Stomach (tissue), 9 donors: Measurements from ENCODE around the gene CERS3. TPM values are rescaled to one million over a fixed set of nuclear protein-coding genes. Genes with fewer than 3 reads are reported as not detected.

ENCODE experiments used
- DNase-seq, 2 donors: peaks; one replicate each; pipeline versions ENCODE4 v3.0.0 to v3.0.0-alpha.2; 2013 to 2019
- H3K27ac ChIP-seq, 5 donors: fragments of 200-600 bp in 4 of 5; sonication (generic) in 4 of 5; one replicate each; pipeline ENCODE4 v1.5.1; 2013 to 2019; ENCODE audit warnings: mild to moderate bottlenecking in 1 of 5, moderate library complexity in 1 of 5
- H3K27me3 ChIP-seq, 3 donors: fragments of 200-600 bp; sonication (generic); one replicate each; pipeline ENCODE4 v1.5.1; 2017 to 2019; ENCODE audit warnings: mixed run types in 1 of 3
- H3K36me3 ChIP-seq, 4 donors: fragments of 200-600 bp; sonication (generic); 1 replicate in 3 of 4; 2 replicates in 1 of 4; pipeline ENCODE4 v1.5.1; 2016 to 2019
- H3K4me1 ChIP-seq, 4 donors: fragments of 200-600 bp; sonication (generic); one replicate each; pipeline ENCODE4 v1.5.1; 2016 to 2019
- H3K4me3 ChIP-seq, 4 donors: fragments of 200-600 bp; sonication (generic) in 3 of 4; one replicate each; pipeline ENCODE4 v1.5.1; 2016 to 2019; ENCODE audit warnings: mild to moderate bottlenecking in 1 of 4
- H3K9me3 ChIP-seq, 4 donors: fragments of 200-600 bp; sonication (generic); one replicate each; pipeline ENCODE4 v1.5.1; 2016 to 2019
- EP300 ChIP-seq: sonication (generic); formaldehyde crosslinking; IDR thresholded peaks from one replicate; pipeline ENCODE4 v1.6.1; 2017; ENCODE audit warnings: antibody characterized with exemption
- POLR2A ChIP-seq, 4 donors: fragments of 450-650 bp; IDR thresholded peaks; one replicate each; pipeline ENCODE4 v1.6.1; 2016; ENCODE audit warnings: antibody characterized with exemption in 4 of 4, control low read depth in 2 of 4, mild to moderate bottlenecking in 1 of 4, moderate library complexity in 1 of 4
- POLR2AphosphoS5 ChIP-seq, 3 donors: sonication (generic); formaldehyde crosslinking; IDR thresholded peaks; one replicate each; pipeline ENCODE4 v1.6.1; 2016; ENCODE audit warnings: antibody characterized with exemption in 3 of 3
- WGBS, 5 donors: extraction: QIAGEN DNeasy Blood & Tissue Kit in 3 of 5; methylation state at CpG; one replicate each; pipeline versions ENCODE4 v1.1.5 to v1.1.7; 2013 to 2018; 5-methylcytosine and 5-hydroxymethylcytosine counted together
- intact Hi-C: fragments of 100-400 bp; cut with DNase I; formaldehyde crosslinking; loops from one replicate; pipeline ENCODE4 v1.15.1; 2023; ENCODE audit warnings: low total_unique reads
- polyA plus RNA-seq, 3 donors: library from polyadenylated mRNA; stranded (reverse); fragments of 200-250 nt; gene quantifications; one replicate each; pipeline ENCODE4 v1.2.3, GENCODE V29; 2013
- total RNA-seq, 5 donors: library from RNA; depleted of rRNA; stranded (reverse); fragments of >200 nt; gene quantifications; one replicate each; pipeline versions ENCODE4 v1.1.0 to v1.2.3, GENCODE V29; 2014 to 2016
- TF ChIP-seq, protein P1 (sequence below), 7 experiments: fragments of 450-650 bp in 4 of 7; fragments of 200-600 bp in 3 of 7; sonication (generic) in 3 of 7; IDR thresholded peaks; one replicate each; pipeline ENCODE4 v1.5.1; 2016 to 2019; ENCODE audit warnings: antibody characterized with exemption in 7 of 7, control low read depth in 2 of 7, mild to moderate bottlenecking in 1 of 7
- donor health status: healthy with polysubstance abuse.
- donor health status: Bipolar disorder and iron deficiency.
- donor health status: healthy.

CERS3 gene
- total and polyA plus RNA-seq, 8 donors = 0.18 to 27.8 TPM; not detected in 6

DNA sequence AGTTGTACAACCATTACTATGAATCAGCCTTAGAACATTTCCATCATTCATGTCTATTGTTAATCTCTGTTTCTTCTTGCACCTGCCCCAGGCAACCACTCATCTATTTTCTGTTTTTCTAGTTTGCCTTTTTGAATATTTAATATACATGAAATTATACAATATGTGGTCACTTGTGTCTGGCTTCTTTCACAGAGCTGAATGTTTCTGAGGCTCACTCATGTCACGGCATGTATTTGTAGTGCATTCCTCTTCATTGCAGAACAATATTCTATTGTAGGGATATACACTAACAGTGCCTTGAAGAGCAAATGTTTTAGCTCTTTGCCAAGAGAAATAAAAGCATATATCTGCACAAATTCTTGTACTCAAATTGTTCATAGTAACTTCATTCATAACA is 32.9 kb downstream of the CERS3 start:
- H3K4me3 ChIP-seq = no peak overlapping the region
- WGBS, 5 donors = 84 to 86% (median 85%) methylated on average over 1 of the region's 1 CpG
- H3K4me1 ChIP-seq = no peaks in the 10 kb centered on the region
- H3K27me3 ChIP-seq = no peaks in the 10 kb centered on the region
- intact Hi-C loops = no loop called here
- H3K27ac ChIP-seq = no peak overlapping the region
- TF ChIP-seq, protein P1, sequence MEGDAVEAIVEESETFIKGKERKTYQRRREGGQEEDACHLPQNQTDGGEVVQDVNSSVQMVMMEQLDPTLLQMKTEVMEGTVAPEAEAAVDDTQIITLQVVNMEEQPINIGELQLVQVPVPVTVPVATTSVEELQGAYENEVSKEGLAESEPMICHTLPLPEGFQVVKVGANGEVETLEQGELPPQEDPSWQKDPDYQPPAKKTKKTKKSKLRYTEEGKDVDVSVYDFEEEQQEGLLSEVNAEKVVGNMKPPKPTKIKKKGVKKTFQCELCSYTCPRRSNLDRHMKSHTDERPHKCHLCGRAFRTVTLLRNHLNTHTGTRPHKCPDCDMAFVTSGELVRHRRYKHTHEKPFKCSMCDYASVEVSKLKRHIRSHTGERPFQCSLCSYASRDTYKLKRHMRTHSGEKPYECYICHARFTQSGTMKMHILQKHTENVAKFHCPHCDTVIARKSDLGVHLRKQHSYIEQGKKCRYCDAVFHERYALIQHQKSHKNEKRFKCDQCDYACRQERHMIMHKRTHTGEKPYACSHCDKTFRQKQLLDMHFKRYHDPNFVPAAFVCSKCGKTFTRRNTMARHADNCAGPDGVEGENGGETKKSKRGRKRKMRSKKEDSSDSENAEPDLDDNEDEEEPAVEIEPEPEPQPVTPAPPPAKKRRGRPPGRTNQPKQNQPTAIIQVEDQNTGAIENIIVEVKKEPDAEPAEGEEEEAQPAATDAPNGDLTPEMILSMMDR (IDR thresholded peaks at IDR 0.05) = no peak
- no peak for TF ChIP-seq POLR2A (IDR thresholded peaks at IDR 0.05)
- TF ChIP-seq POLR2AphosphoS5 (IDR thresholded peaks at IDR 0.05) = no peak
- TF ChIP-seq EP300 = no peak
- DNase-seq = no peak
- H3K36me3 ChIP-seq = no peaks in the 10 kb centered on the region
- no peaks in the 10 kb centered on the region for H3K9me3 ChIP-seq

DNA sequence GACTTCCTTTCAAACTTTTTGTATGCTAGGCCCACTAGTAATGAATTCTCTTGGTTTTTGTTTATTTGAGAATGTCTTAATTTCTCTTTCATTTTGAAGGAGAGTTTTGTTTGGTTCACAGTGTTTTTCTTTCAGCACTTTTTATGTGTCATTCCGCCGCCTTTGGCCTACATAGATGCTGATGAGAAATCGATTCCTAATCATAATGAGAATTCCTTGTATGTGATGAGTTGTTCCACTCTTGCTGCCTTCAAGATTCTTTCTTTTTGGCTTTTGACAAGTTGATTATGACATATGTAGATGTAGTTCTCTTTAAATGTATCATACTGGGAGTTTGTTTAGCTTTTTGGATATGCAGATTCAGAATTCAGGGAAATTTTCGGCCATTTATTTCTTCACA is 35.5 kb downstream of the CERS3 start:
- H3K9me3 ChIP-seq = no peaks in the 10 kb centered on the region
- H3K27ac ChIP-seq = no peak overlapping the region
- no peaks in the 10 kb centered on the region for H3K27me3 ChIP-seq
- H3K4me1 ChIP-seq = no peaks in the 10 kb centered on the region
- 92 to 96% (median 92%) methylated on average over 4 of the region's 4 CpGs for WGBS, 5 donors
- no peak for DNase-seq
- TF ChIP-seq POLR2AphosphoS5 (IDR thresholded peaks at IDR 0.05) = no peak
- no peak for TF ChIP-seq EP300
- no peak for TF ChIP-seq POLR2A (IDR thresholded peaks at IDR 0.05)
- TF ChIP-seq, protein P1 (IDR thresholded peaks at IDR 0.05) = no peak
- intact Hi-C loops = no loop called here
- H3K4me3 ChIP-seq = no peak overlapping the region
- no peaks in the 10 kb centered on the region for H3K36me3 ChIP-seq

DNA sequence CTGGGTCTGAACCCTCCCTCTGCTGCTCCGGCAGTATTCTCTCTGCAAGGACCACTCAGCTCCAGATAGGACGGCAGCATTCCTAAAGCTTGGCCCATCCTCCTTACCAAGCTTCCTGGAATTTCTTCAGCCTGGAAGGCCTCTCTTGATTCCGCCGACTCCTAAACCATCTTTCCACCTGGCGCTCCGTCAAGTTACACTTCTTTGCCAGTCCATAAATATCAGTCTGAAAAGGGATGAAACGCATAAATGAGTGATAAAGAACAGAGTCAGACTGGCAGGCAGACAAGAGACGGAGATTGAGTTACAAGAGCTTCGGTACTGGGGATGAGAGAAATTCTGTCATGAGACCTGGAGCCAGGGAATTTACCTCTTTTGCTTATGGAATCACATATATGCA is 44.3 kb downstream of the CERS3 start:
- TF ChIP-seq POLR2A (IDR thresholded peaks at IDR 0.05) (no peak), POLR2AphosphoS5 (IDR thresholded peaks at IDR 0.05) (no peak), EP300 (no peak)
- TF ChIP-seq, protein P1 (IDR thresholded peaks at IDR 0.05) = no peak
- Histone ChIP-seq H3K4me3 (no peak overlapping the region), H3K27ac (no peak overlapping the region), H3K4me1 (no peaks in the 10 kb centered on the region), H3K27me3 (no peaks in the 10 kb centered on the region), H3K36me3 (no peaks in the 10 kb centered on the region), H3K9me3 (peaks cover 0 to 1% (median 0%) of the 10 kb centered on the region in 4 donors)
- WGBS, 5 donors = 85 to 91% (median 88%) methylated on average over 9 of the region's 9 CpGs
- DNase-seq = no peak
- intact Hi-C loops = no loop called here

DNA sequence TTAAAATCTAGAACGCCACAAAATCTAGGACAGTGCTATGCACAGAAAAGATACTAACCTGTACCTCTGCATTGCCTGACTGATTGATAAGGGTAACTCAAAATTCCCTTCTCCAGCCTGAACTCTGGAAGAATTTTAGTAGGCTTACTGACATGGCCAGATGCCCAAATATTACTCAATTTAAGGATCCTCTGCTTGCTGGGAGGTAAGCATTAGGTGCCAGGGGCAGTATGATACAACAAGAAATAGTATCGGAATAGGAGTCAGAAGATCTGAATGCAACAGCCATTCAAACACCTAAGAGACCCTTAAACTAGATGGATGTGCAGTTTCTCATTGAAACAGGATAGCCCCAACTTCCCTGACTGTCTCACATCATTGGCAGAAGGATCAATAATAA is 45.4 kb downstream of the CERS3 start:
- Histone ChIP-seq H3K9me3 (peaks cover 4 to 12% (median 7%) of the 10 kb centered on the region in 4 donors), H3K4me1 (no peaks in the 10 kb centered on the region), H3K4me3 (no peak overlapping the region), H3K36me3 (no peaks in the 10 kb centered on the region), H3K27ac (no peak overlapping the region), H3K27me3 (no peaks in the 10 kb centered on the region)
- WGBS, 5 donors = 89 to 98% (median 96%) methylated on average over 2 of the region's 2 CpGs
- TF ChIP-seq, protein P1 (IDR thresholded peaks at IDR 0.05) = no peak
- TF ChIP-seq EP300 (no peak), POLR2AphosphoS5 (IDR thresholded peaks at IDR 0.05) (no peak), POLR2A (IDR thresholded peaks at IDR 0.05) (no peak)
- intact Hi-C loops = no loop called here
- no peak for DNase-seq
